Neural progenitor cell (in vitro differentiated cells): Measurements from ENCODE around the gene UBL5. TPM values are rescaled to one million over a fixed set of nuclear protein-coding genes. Genes with fewer than 3 reads are reported as not detected.

Experiments used
- DNase-seq: peaks from one replicate; pipeline ENCODE4 v3.0.0-alpha.2; 2016; ENCODE audit warnings: low spot score
- H2AFZ ChIP-seq: fragments of 200-600 bp; sonication (generic); replicated peaks from 2 replicates; pipeline ENCODE4 v1.6.1; 2016; ENCODE audit warnings: antibody characterized with exemption
- H3F3A ChIP-seq: fragments of 200-600 bp; sonication (generic); 2 replicates; pipeline ENCODE4 v1.6.1; 2016; ENCODE audit warnings: antibody characterized with exemption, low read depth
- H3K27ac ChIP-seq: fragments of 200-600 bp; sonication (generic); 2 replicates; pipeline ENCODE4 v1.5.1; 2016; ENCODE audit warnings: mild to moderate bottlenecking
- H3K27me3 ChIP-seq: fragments of 200-600 bp; sonication (generic); 2 replicates; pipeline ENCODE4 v1.6.1; 2016; ENCODE audit warnings: mild to moderate bottlenecking, moderate library complexity
- H3K36me3 ChIP-seq: fragments of 200-600 bp; sonication (generic); 2 replicates; pipeline ENCODE4 v1.5.1; 2016
- H3K4me1 ChIP-seq: fragments of 200-600 bp; sonication (generic); 2 replicates; pipeline ENCODE4 v1.6.1; 2016; ENCODE audit warnings: mixed run types
- H3K4me2 ChIP-seq: fragments of 200-600 bp; sonication (generic); 2 replicates; pipeline ENCODE4 v1.6.1; 2016
- H3K4me3 ChIP-seq: fragments of 200-600 bp; sonication (generic); 2 replicates; pipeline ENCODE4 v1.5.1; 2016
- H3K79me2 ChIP-seq: fragments of 200-600 bp; sonication (generic); 2 replicates; pipeline ENCODE4 v1.6.1; 2016; ENCODE audit warnings: low read depth
- H3K9ac ChIP-seq: fragments of 200-600 bp; sonication (generic); 2 replicates; pipeline ENCODE4 v1.6.1; 2016
- H3K9me3 ChIP-seq: fragments of 200-600 bp; sonication (generic); 2 replicates; pipeline ENCODE4 v1.5.1; 2016; ENCODE audit warnings: low read depth
- H4K20me1 ChIP-seq: fragments of 200-600 bp; sonication (generic); 2 replicates; pipeline ENCODE4 v1.6.1; 2016; ENCODE audit warnings: low read depth
- H3K27ac Mint-ChIP-seq: 3 replicates; pipeline ENCODE4 v1.8.0; 2021; ENCODE audit warnings: mixed read lengths
- H3K27me3 Mint-ChIP-seq: 2 replicates; pipeline ENCODE4 v1.8.0; 2022; ENCODE audit warnings: low read depth, mild to moderate bottlenecking, inconsistent platforms, moderate library complexity, mixed read lengths; ENCODE audit not compliant: insufficient read depth
- H3K36me3 Mint-ChIP-seq: 3 replicates; pipeline ENCODE4 v1.8.0; 2021; ENCODE audit warnings: mixed read lengths
- H3K4me1 Mint-ChIP-seq: 3 replicates; pipeline ENCODE4 v1.8.0; 2021; ENCODE audit warnings: mixed read lengths
- H3K4me3 Mint-ChIP-seq: 3 replicates; pipeline ENCODE4 v1.8.0; 2021; ENCODE audit warnings: mild to moderate bottlenecking, moderate library complexity, mixed read lengths
- H3K9me3 Mint-ChIP-seq: 3 replicates; pipeline ENCODE4 v1.8.0; 2020; ENCODE audit warnings: mixed read lengths
- CTCF ChIP-seq: fragments of 200-600 bp; sonication (generic); IDR thresholded peaks from 2 replicates; pipeline ENCODE4 v1.5.1; 2017; ENCODE audit warnings: antibody characterized with exemption, mild to moderate bottlenecking
- EZH2 ChIP-seq: fragments of 200-600 bp; sonication (generic); IDR thresholded peaks from 2 replicates; pipeline ENCODE4 v1.6.1; 2017; ENCODE audit warnings: antibody characterized with exemption, mild to moderate bottlenecking, moderate library complexity
- EZH2phosphoT487 ChIP-seq: fragments of 200-600 bp; sonication (generic); IDR thresholded peaks from 2 replicates; pipeline ENCODE4 v1.6.1; 2017; ENCODE audit warnings: antibody characterized with exemption
- total RNA-seq: library from RNA; depleted of rRNA; stranded (reverse); fragments of >200 nt; gene quantifications from 2 replicates; pipeline ENCODE4 v1.2.3, GENCODE V29; 2015; ENCODE audit warnings: low replicate concordance

UBL5 gene
- total RNA-seq, 1 donor from 2014 or later, result 628 TPM

GRCh38 chr19:9863759-9864158 is 36.0 kb downstream of the UBL5 start:
- H3K9me3 ChIP-seq, result no peaks in the 10 kb centered on the region
- Mint-ChIP-seq H3K36me3 (no peaks in the 10 kb centered on the region), H3K27me3 (peaks cover 6% of the 10 kb centered on the region), H3K4me1 (peaks cover 6% of the 10 kb centered on the region), H3K9me3 (no peaks in the 10 kb centered on the region), H3K4me3 (no peak overlapping the region), H3K27ac (no peak overlapping the region)
- H4K20me1 ChIP-seq, result peaks cover 2% of the 10 kb centered on the region
- H2AFZ ChIP-seq, result no peak overlapping the region
- H3K36me3 ChIP-seq, result no peaks in the 10 kb centered on the region
- H3K27ac ChIP-seq, result no peak overlapping the region
- H3K79me2 ChIP-seq, result no peaks in the 10 kb centered on the region
- peaks cover 7% of the 10 kb centered on the region for H3K4me1 ChIP-seq
- no peak for TF ChIP-seq EZH2
- TF ChIP-seq CTCF, result no peak
- TF ChIP-seq EZH2phosphoT487, result no peak
- H3K27me3 ChIP-seq, result no peaks in the 10 kb centered on the region
- no peak overlapping the region for H3K4me3 ChIP-seq
- H3K9ac ChIP-seq, result no peak overlapping the region
- no peak for DNase-seq
- peaks cover 7% of the 10 kb centered on the region for H3F3A ChIP-seq
- no peak overlapping the region for H3K4me2 ChIP-seq

- Mint-ChIP-seq H3K9me3 (no peaks in the 10 kb centered on the region), H3K4me1 (peaks cover 6% of the 10 kb centered on the region), H3K4me3 (no peak overlapping the region), H3K27me3 (peaks cover 6% of the 10 kb centered on the region), H3K36me3 (no peaks in the 10 kb centered on the region), H3K27ac (no peak overlapping the region)
- no peak overlapping the region for H3K4me3 ChIP-seq
- peak; percentile 58 for DNase-seq
- H4K20me1 ChIP-seq, result peaks cover 2% of the 10 kb centered on the region
- H3K36me3 ChIP-seq, result no peaks in the 10 kb centered on the region
- peaks cover 10% of the 10 kb centered on the region for H3F3A ChIP-seq
- no peaks in the 10 kb centered on the region for H3K27me3 ChIP-seq
- no peak overlapping the region for H2AFZ ChIP-seq
- H3K79me2 ChIP-seq, result no peaks in the 10 kb centered on the region
- peaks cover 7% of the 10 kb centered on the region for H3K4me1 ChIP-seq
- TF ChIP-seq EZH2 (no peak), EZH2phosphoT487 (no peak), CTCF (no peak)
- H3K9ac ChIP-seq, result no peak overlapping the region
- H3K9me3 ChIP-seq, result no peaks in the 10 kb centered on the region
- H3K4me2 ChIP-seq, result peak overlapping the region; percentile 47
- peak overlapping the region; percentile 83 for H3K27ac ChIP-seq
These were observed 38.2 kb downstream of the UBL5 start for GRCh38 chr19:9865732-9866501.

GRCh38 chr19:9868983-9869617 is 41.4 kb downstream of the UBL5 start:
- TF ChIP-seq CTCF (no peak), EZH2 (no peak), EZH2phosphoT487 (no peak)
- H3K9me3 Mint-ChIP-seq, result no peaks in the 10 kb centered on the region
- Histone ChIP-seq H3K4me3 (no peak overlapping the region), H3K4me2 (no peak overlapping the region), H4K20me1 (peaks cover 2% of the 10 kb centered on the region), H2AFZ (no peak overlapping the region), H3K27ac (no peak overlapping the region), H3K36me3 (no peaks in the 10 kb centered on the region), H3K9ac (no peak overlapping the region), H3K9me3 (no peaks in the 10 kb centered on the region), H3K79me2 (no peaks in the 10 kb centered on the region), H3K4me1 (peaks cover 7% of the 10 kb centered on the region), H3K27me3 (no peaks in the 10 kb centered on the region), H3F3A (peaks cover 13% of the 10 kb centered on the region)
- no peak overlapping the region for H3K27ac Mint-ChIP-seq
- H3K36me3 Mint-ChIP-seq, result no peaks in the 10 kb centered on the region
- H3K4me1 Mint-ChIP-seq, result peaks cover 8% of the 10 kb centered on the region
- H3K4me3 Mint-ChIP-seq, result no peak overlapping the region
- DNase-seq, result no peak
- H3K27me3 Mint-ChIP-seq, result peaks cover 2% of the 10 kb centered on the region
